ENCODE measurements around the gene DMPK.
"Not testable (repeated sequence)": the region's sequence is repeated elsewhere in the genome, so short reads cannot be mapped to it uniquely, and the experiment has no call there.

Gene DMPK

DNA sequence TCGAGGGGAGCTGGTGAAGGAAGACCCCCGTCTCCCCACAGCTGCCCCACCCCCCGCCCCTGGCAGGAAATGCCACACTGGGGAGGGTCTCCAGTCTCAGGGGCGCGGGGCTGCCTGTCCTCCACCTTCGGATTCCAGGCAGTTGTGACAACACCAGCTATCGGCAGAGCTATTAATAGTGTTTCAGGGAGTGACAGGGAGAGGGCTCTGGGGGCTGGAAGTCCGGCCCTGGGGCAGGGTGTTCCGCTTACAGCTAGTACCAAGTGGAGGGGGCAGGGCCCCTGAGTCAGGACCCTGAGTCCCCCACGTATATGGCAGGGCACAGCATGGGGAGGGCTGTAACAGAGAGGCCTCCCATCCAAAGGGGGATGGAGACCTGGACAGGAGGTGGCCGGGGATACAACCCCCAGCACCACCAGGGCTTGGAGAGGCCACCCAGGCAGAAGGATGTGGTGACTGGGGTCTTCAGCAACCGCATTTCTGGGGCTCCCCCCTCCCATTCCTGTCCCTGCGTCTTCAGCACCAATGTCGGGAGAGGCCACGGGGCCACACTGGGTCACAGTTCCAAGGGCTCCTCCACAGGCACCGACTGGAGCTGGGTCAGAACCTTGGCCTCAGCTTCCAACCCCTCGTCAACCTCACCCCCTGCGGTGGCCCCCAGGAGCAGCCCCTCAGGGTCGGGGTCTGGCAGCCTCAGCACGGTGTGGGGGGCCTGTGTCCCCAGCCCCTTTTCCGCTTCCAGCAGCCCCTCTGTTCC is 17.2 kb downstream of the DMPK start:
- peak overlapping the region; percentile 56 for H3K27ac Mint-ChIP-seq
- DNase-seq (no peak), ATAC-seq (replicated peaks) (no peak)
- no peaks in the 10 kb centered on the region for H3K9me3 Mint-ChIP-seq
- H3K4me1 Mint-ChIP-seq, result peaks cover 10 to 25% of the 10 kb centered on the region in 2 donors
- H3K36me3 Mint-ChIP-seq, result peaks cover 0 to 2% of the 10 kb centered on the region in 2 donors
- H3K4me3 Mint-ChIP-seq, result no peak overlapping the region
- peaks cover 32 to 42% of the 10 kb centered on the region in 2 donors for H3K27me3 Mint-ChIP-seq

DNA sequence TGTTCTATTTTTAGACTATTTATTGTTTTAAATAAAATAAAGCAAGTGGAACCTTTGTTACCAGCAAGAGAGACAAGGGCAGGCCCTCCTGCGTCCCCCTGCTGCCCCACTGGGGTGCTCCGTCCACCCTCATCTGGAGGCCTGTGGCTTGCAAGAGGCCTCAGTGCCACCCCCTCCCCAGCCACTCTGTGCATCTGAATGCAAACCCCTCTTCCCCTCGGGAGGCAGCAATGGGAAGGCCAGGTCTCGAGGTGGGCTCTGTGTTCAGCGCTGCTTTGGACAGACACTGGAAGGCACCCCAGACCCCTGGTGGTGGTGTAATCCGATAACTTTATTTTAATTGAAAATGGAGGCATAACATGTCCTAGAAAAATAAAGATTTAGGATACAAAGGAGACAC is 17.8 kb downstream of the DMPK start:
- peaks cover 8 to 19% of the 10 kb centered on the region in 2 donors for H3K4me1 Mint-ChIP-seq
- no peak overlapping the region for H3K4me3 Mint-ChIP-seq
- H3K27ac Mint-ChIP-seq, result peak overlapping the region; percentile 56
- DNase-seq, result no peak
- peaks cover 0 to 2% of the 10 kb centered on the region in 2 donors for H3K36me3 Mint-ChIP-seq
- H3K27me3 Mint-ChIP-seq, result peaks cover 34 to 44% of the 10 kb centered on the region in 2 donors
- no peaks in the 10 kb centered on the region for H3K9me3 Mint-ChIP-seq
- no peak for ATAC-seq (replicated peaks)

DNA sequence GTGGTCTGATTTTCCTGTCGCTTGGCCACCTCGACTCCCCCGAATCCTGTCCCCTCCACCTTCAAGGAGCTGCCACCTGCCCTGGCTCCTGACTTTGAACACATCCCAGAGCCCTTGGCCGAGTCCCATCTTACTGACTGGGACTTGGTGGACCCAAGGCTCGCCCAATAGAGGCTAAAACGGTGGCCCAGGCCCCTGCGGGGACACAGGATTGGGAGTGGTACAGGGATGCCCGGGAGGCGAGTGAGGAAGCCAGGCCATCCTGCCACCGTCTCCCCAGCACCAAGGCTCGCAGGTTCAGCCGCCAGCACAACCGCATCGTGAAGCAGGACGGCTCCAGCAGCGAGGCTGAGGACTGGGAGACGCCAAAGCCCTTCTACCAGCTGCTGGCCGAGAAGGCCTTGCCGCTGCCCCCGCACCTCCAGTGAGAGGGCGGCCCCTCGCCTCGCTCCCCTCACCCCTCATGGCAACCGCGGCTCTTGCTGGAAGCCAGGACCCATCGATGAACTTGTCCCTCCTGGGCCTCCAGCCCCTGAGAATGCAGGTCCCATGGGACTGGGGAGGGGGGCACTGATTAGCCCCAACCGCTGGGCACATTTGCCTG is 18.5 kb downstream of the DMPK start:
- Mint-ChIP-seq H3K9me3 (no peaks in the 10 kb centered on the region), H3K27me3 (peaks cover 39 to 50% of the 10 kb centered on the region in 2 donors), H3K27ac (no peak overlapping the region), H3K4me1 (peaks cover 5 to 13% of the 10 kb centered on the region in 2 donors), H3K4me3 (no peak overlapping the region), H3K36me3 (peaks cover 0 to under 1% of the 10 kb centered on the region in 2 donors)
- DNase-seq, result no peak
- no peak for ATAC-seq (replicated peaks)

DNA sequence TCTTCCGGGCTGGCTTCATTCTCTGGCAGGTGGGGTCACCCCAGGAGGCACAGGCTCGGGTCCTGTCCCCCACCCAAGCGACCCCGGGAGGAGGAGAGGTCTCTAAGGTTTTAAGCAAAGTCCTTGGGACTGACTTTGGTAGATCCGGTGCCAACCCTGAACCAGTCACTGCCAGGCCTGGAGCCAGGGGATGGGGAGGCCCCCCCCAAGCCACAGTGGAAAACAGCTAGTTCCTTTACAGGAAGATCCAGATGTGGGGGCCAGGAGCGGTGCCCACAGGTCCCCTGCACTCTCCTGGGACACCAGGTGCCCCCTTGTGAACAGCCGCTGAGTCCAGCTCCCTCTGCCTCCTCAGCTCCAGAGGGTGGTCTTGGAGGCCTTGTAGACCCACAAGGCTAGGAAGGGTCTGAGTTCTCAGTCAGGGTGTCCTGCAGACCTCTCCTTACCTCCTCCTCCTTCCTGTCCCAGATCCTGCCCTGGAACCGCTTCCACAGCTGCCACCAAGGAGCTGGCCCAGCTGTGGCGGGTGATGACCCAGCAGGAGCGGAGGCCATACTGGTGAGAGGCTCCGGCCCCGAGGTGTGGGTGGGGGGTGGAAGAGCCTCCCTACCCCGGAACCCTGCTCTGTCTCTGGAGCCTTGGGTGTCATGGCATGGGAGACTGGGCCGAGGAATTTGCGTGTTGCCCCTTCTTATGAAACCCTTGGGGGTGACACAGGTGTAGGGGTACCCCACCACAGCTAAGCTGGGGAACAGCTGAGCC is 19.2 kb downstream of the DMPK start:
- H3K9me3 Mint-ChIP-seq, result no peaks in the 10 kb centered on the region
- H3K27ac Mint-ChIP-seq, result no peak overlapping the region
- peaks cover 5 to 11% of the 10 kb centered on the region in 2 donors for H3K4me1 Mint-ChIP-seq
- H3K4me3 Mint-ChIP-seq, result no peak overlapping the region
- H3K36me3 Mint-ChIP-seq, result no peaks in the 10 kb centered on the region
- H3K27me3 Mint-ChIP-seq, result peaks cover 39 to 56% of the 10 kb centered on the region in 2 donors
- no peak for ATAC-seq (replicated peaks)
- DNase-seq, result no peak

DNA sequence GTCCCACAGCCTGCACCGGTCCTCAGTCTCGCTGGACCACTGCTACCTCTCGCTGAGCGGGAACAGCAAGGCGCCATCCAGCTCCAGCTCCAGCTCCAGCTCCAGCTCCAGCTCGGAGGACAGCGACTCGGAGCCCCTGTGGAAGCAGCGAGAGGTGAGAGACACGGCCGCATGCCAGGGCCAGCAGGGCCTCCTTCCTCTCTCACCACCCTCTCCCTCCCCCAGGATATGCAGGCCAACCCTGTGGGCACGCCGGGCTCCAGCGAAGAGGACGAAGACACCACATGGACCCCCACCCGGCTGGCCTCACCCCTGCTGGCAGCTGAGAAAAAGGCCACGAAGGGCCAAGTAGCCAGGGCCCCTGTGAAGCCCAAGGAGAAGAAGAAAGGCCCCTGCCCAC is 20.6 kb downstream of the DMPK start:
- H3K4me1 Mint-ChIP-seq, result peaks cover 0 to 2% of the 10 kb centered on the region in 2 donors
- H3K27me3 Mint-ChIP-seq, result peaks cover 35 to 50% of the 10 kb centered on the region in 2 donors

DNA sequence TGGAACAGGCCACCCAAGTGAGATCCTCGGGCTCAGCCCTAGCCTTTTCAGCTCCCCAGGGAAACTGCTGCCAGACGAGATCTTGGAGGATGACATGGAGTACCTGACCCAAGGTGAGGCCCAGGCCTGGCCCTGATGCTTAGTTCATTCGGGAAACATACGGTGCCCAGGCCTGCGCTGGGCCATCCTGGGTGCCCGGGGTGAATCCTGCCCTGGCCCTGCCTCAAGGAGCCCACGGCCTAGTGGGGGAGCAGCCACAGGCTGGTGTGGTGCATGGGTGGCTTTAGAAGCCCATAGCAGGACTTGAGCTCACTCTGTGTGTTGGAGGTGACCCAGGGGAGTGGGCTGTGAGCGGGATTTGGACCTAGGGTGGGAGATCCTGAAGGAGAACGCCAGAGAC is 23.4 kb downstream of the DMPK start:
- DNase-seq, result no peak
- Mint-ChIP-seq H3K4me3 (no peak overlapping the region), H3K27me3 (peaks cover 20 to 31% of the 10 kb centered on the region in 2 donors), H3K36me3 (no peaks in the 10 kb centered on the region), H3K27ac (no peak overlapping the region), H3K9me3 (no peaks in the 10 kb centered on the region), H3K4me1 (no peaks in the 10 kb centered on the region)
- ATAC-seq (replicated peaks), result no peak

More for the DNA sequence above, 20.6 kb downstream of the DMPK start:
- Mint-ChIP-seq H3K4me3 (no peak overlapping the region), H3K9me3 (no peaks in the 10 kb centered on the region), H3K36me3 (no peaks in the 10 kb centered on the region), H3K27ac (no peak overlapping the region)
- no peak for DNase-seq
- no peak for ATAC-seq (replicated peaks)

DNA sequence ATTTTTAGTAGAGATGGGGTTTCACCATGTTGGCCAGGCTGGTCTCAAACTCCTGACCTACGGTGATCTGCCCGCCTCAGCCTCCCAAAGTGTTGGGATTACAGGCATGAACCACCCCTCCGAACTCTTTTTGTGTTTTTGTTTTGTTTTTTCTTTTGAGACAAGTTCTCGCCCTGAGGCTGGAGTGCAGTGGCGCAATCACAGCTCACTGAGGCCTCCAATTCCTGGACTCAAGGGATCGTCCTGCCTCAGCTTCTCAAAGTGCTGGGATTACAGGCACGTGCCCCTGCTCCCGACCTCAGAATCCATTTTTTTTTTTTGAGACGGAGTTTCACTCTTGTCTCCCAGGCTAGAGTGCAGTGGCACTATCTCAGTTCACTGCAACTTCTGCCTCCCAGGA is 24.6 kb downstream of the DMPK start:
- ATAC-seq (replicated peaks), result no peak
- Mint-ChIP-seq H3K4me1 (no peaks in the 10 kb centered on the region), H3K27me3 (peaks cover 20 to 37% of the 10 kb centered on the region in 2 donors), H3K27ac (no peak overlapping the region), H3K4me3 (no peak overlapping the region), H3K9me3 (no peaks in the 10 kb centered on the region), H3K36me3 (no peaks in the 10 kb centered on the region)
- no peak for DNase-seq

DNA sequence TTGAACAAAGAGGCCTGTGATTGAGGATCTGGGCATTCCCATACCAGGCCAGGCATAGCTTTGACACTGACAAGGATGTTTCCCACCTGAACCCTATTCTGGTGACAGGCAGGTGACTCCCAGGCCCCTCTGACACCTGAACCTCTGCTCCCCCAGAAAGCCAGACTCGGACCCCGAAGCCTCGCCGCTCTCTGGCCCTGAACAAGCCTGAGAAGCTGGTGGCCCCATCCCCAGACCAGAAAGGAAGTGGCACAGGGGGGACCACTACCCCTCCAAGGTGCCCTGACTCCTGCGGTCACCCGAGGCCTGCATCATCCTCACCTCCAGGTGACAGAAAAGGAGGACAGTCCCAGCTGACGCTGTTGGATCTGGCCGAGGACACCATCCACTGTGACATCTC is 28.0 kb downstream of the DMPK start:
- no peaks in the 10 kb centered on the region for H3K36me3 Mint-ChIP-seq
- DNase-seq, result no peak

DNA sequence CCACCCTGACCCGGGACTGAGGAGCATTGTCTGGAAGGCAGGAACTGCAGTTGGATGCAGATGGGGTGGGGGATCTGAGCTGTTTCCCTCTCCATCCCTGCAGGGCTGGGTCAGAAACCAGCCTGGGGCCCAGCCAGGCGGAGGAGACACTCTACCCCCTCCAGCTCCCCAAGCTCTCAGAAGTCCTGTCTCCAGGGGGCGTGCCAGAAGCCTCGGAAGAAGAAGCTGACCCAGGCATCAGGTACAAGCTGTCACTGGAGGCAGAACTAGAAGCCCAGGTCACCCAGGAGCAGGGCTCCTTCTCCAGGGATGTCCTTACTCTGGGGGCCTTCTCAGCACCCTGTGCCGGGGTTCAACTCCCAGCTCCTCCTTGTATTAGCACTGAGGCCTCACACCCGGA is 28.7 kb downstream of the DMPK start:
- Mint-ChIP-seq H3K4me3 (no peak overlapping the region), H3K27ac (no peak overlapping the region), H3K9me3 (no peaks in the 10 kb centered on the region), H3K4me1 (no peaks in the 10 kb centered on the region), H3K27me3 (peaks cover 6 to 14% of the 10 kb centered on the region in 2 donors), H3K36me3 (no peaks in the 10 kb centered on the region)
- ATAC-seq (replicated peaks), result no peak
- DNase-seq, result no peak

More for the DNA sequence above, 28.0 kb downstream of the DMPK start:
- no peak overlapping the region for H3K4me3 Mint-ChIP-seq
- H3K27me3 Mint-ChIP-seq, result peaks cover 9 to 22% of the 10 kb centered on the region in 2 donors
- H3K4me1 Mint-ChIP-seq, result no peaks in the 10 kb centered on the region
- ATAC-seq (replicated peaks), result no peak
- H3K27ac Mint-ChIP-seq, result no peak overlapping the region
- H3K9me3 Mint-ChIP-seq, result no peaks in the 10 kb centered on the region

DNA sequence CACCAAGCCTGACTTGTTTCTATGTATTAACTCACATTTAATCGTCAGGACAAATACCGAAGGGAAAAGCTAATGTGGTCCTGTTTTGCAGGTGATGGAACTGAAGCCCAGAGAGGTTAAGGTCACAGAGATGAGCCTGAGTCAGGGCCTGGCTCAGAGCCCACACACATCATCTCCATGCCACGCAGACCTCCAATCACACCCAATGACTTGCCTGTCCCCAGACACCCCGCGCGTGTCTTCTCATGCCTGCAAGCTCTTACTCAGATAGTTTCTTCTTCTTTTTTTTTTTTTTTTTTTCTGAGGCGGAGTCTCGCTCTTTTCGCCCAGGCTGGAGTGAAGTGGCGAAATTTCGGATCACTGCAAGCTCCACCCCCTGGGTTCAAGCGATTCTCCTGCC is 29.7 kb downstream of the DMPK start:
- DNase-seq (no peak), ATAC-seq (replicated peaks) (no peak)
- Mint-ChIP-seq H3K9me3 (no peaks in the 10 kb centered on the region), H3K27me3 (peaks cover 6 to 18% of the 10 kb centered on the region in 2 donors), H3K27ac (no peak overlapping the region), H3K4me3 (no peak overlapping the region), H3K4me1 (no peaks in the 10 kb centered on the region), H3K36me3 (no peaks in the 10 kb centered on the region)

DNA sequence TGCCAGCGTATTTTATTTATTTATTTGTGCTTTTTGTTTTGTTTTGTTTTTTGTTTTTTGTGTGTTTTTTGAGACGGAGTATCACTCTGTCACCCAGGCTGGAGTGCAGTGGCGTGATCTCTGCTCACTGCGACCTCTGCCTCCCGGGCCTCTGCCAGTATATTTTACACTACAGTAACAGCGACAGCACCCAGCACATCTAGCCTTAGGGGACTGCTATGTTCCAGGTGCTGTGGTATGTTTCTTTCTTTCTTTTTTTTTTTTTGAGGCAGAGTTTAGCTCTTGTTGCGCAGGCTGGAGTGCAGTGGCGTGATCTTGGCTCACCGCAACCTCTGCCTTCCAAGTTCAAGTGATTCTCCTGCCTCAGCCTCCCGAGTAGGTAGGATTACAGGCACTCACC is 30.8 kb downstream of the DMPK start:
- not testable (repeated sequence) for H3K4me1 Mint-ChIP-seq; H3K27ac Mint-ChIP-seq; H3K4me3 Mint-ChIP-seq; H3K36me3 Mint-ChIP-seq; ATAC-seq (replicated peaks); DNase-seq; H3K9me3 Mint-ChIP-seq
- H3K27me3 Mint-ChIP-seq, result peaks cover 9 to 22% of the 10 kb centered on the region in 2 donors

DNA sequence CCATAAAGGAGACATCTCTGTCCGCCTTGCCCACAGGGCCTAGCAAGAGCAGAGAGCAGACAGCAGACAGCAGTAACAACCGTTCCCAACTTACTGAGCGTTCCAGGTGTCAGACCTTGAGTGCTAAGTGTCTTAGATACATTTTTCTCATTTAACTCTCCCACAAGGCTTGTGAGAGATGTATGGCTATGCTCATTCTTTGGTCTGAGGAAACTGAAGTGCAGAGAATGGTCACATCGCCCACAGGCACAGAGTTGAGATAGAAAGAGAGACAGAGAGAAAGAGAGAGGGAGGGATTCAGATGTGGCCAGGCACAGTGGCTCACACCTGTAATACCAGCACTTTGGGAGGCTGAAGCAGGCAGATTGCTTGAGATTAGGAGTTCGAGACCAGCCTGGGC is 34.8 kb downstream of the DMPK start:
- no peaks in the 10 kb centered on the region for H3K4me1 Mint-ChIP-seq
- ATAC-seq (replicated peaks), result no peak
- H3K27me3 Mint-ChIP-seq, result peaks cover 18 to 36% of the 10 kb centered on the region in 2 donors

DNA sequence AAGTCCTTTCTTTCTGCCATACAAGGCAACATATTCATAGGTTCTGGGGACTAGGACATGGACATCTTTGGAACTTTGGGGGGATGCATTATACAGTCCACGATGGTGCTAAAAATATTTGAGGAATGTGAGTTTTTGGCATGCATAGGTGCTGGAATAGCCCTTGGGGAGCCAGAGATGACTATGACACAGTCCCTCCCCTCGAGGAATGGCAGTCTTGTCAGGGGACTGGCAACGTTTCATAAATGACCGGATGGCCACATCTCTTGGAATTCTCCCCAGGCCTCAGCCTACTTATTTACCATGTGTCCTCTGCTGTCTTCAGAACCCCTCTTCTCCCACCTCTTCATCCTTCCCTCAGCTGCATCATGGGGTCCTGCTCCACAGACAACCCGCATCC is 35.4 kb downstream of the DMPK start:
- no peak overlapping the region for H3K27ac Mint-ChIP-seq
- H3K4me3 Mint-ChIP-seq, result no peak overlapping the region
- DNase-seq, result no peak
- H3K4me1 Mint-ChIP-seq, result no peaks in the 10 kb centered on the region
- H3K36me3 Mint-ChIP-seq, result no peaks in the 10 kb centered on the region
- no peaks in the 10 kb centered on the region for H3K9me3 Mint-ChIP-seq
- no peak for ATAC-seq (replicated peaks)
- peaks cover 18 to 41% of the 10 kb centered on the region in 2 donors for H3K27me3 Mint-ChIP-seq

More for the DNA sequence above, 34.8 kb downstream of the DMPK start:
- Mint-ChIP-seq H3K27ac (no peak overlapping the region), H3K36me3 (no peaks in the 10 kb centered on the region), H3K9me3 (no peaks in the 10 kb centered on the region), H3K4me3 (no peak overlapping the region)
- DNase-seq, result no peak

DNA sequence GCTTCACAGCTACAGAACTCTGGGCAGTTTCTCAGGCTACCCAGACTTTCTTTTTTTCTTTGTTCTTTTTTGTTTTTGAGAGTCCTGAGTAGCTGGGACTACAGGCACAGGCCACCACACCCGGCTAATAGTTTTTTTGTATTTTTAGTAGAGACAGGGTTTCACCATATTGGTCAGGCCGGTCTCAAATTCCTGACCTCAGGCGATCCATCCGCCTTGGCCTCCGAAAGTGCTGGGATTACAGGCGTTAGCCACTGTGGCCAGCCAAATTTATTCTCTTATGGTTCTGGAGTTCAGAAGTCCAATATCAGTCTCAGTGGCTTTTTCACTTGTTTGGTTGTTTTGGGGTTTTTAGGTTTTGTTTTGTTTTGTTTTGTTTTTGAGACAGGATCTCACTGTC is 36.7 kb downstream of the DMPK start:
- Mint-ChIP-seq H3K27me3 (peaks cover 18 to 41% of the 10 kb centered on the region in 2 donors), H3K9me3 (no peaks in the 10 kb centered on the region), H3K4me1 (no peaks in the 10 kb centered on the region), H3K27ac (no peak overlapping the region), H3K4me3 (no peak overlapping the region), H3K36me3 (no peaks in the 10 kb centered on the region)
- no peak for ATAC-seq (replicated peaks)
- no peak for DNase-seq

Measured in stimulated activated naive B cell treated with anti-CD40 and anti-IgM and Interleukin-4, amounts not matched to agents 10 μg/mL and 1 μg/mL and 100 μg/mL, for 72 hours (primary cell).